ENCODE results near the gene GADL1. TPM values are rescaled to one million over a fixed set of nuclear protein-coding genes. Genes with fewer than 3 reads are reported as not detected.

Gene GADL1
- polyA plus RNA-seq, 3 donors = not detected

- Histone ChIP-seq H3K36me3 (replicated peaks in 1 of 2; ENCODE audit: control insufficient read depth in 1 of 2, insufficient read depth in 2 of 2, low read length in 2 of 2) (no peaks in the 10 kb centered on the region), H4K20me1 (ENCODE audit: insufficient read depth, low read length) (no peaks in the 10 kb centered on the region), H3K27me3 (ENCODE audit: control insufficient read depth in 2 of 2, insufficient read depth in 2 of 2, low read length in 2 of 2) (no peaks in the 10 kb centered on the region), H3K4me2 (replicated peaks; ENCODE audit: extremely low read depth, low read length, poor library complexity, severe bottlenecking) (no peak overlapping the region), H3K9me3 (replicated peaks in 1 of 2; ENCODE audit: control insufficient read depth in 1 of 2, insufficient read depth in 1 of 2, low read length in 2 of 2) (no peaks in the 10 kb centered on the region), H2AFZ (ENCODE audit: insufficient read depth, low read depth, low read length, poor library complexity, severe bottlenecking) (no peak overlapping the region), H3K4me1 (ENCODE audit: control insufficient read depth in 1 of 2, insufficient read depth in 2 of 2, low read length in 2 of 2) (no peaks in the 10 kb centered on the region), H3K27ac (ENCODE audit: low read depth in 1 of 2, low read length in 2 of 2) (no peak overlapping the region), H3K9ac (ENCODE audit: insufficient read depth, low read length, poor library complexity, severe bottlenecking) (no peak overlapping the region), H3K79me2 (ENCODE audit: insufficient read depth, low read length) (no peaks in the 10 kb centered on the region), H3K4me3 (replicated peaks in 1 of 3; ENCODE audit: low read depth in 2 of 3, low read length in 3 of 3) (no peak overlapping the region)
- no peak for DNase-seq
- 94% methylated on average over 2 of the region's 2 CpGs for WGBS (ENCODE audit: insufficient coverage)
- H3K4me3 Mint-ChIP-seq = no peak overlapping the region
- H3K27ac Mint-ChIP-seq = no peak overlapping the region
- intact Hi-C loops (cut with micrococcal nuclease) = no loop called here
- no peaks in the 10 kb centered on the region for H3K36me3 Mint-ChIP-seq
- no peaks in the 10 kb centered on the region for H3K9me3 Mint-ChIP-seq
- H3K4me1 Mint-ChIP-seq = no peaks in the 10 kb centered on the region
- H3K27me3 Mint-ChIP-seq (ENCODE audit: low read depth in 3 of 3) = peaks cover 0 to 2% (median 0%) of the 10 kb centered on the region in 3 donors
- TF ChIP-seq CTCF (IDR thresholded peaks at IDR 0.05) = no peak
Observed at GRCh38 chr3:30864836-30865235, 29.6 kb downstream of the GADL1 start.

- H3K27ac ChIP-seq (ENCODE audit: low read depth in 1 of 2, low read length in 2 of 2) = no peak overlapping the region
- no peak for DNase-seq
- no peak overlapping the region for H3K27ac Mint-ChIP-seq
- H3K79me2 ChIP-seq (ENCODE audit: insufficient read depth, low read length) = no peaks in the 10 kb centered on the region
- H3K4me2 ChIP-seq (replicated peaks; ENCODE audit: extremely low read depth, low read length, poor library complexity, severe bottlenecking) = no peak overlapping the region
- no peaks in the 10 kb centered on the region for H3K4me1 ChIP-seq (ENCODE audit: control insufficient read depth in 1 of 2, insufficient read depth in 2 of 2, low read length in 2 of 2)
- no peaks in the 10 kb centered on the region for H3K36me3 ChIP-seq (replicated peaks in 1 of 2; ENCODE audit: control insufficient read depth in 1 of 2, insufficient read depth in 2 of 2, low read length in 2 of 2)
- WGBS (ENCODE audit: insufficient coverage) = no CpG with 5 or more reads among the region's 5 CpGs
- peaks cover 0 to 2% (median 0%) of the 10 kb centered on the region in 3 donors for H3K27me3 Mint-ChIP-seq (ENCODE audit: low read depth in 3 of 3)
- H2AFZ ChIP-seq (ENCODE audit: insufficient read depth, low read depth, low read length, poor library complexity, severe bottlenecking) = no peak overlapping the region
- H3K9me3 Mint-ChIP-seq = no peaks in the 10 kb centered on the region
- H3K4me3 Mint-ChIP-seq = no peak overlapping the region
- H3K36me3 Mint-ChIP-seq = no peaks in the 10 kb centered on the region
- H3K4me1 Mint-ChIP-seq = no peaks in the 10 kb centered on the region
- H3K27me3 ChIP-seq (ENCODE audit: control insufficient read depth in 2 of 2, insufficient read depth in 2 of 2, low read length in 2 of 2) = no peaks in the 10 kb centered on the region
- no peak for TF ChIP-seq CTCF (IDR thresholded peaks at IDR 0.05)
- no peak overlapping the region for H3K9ac ChIP-seq (ENCODE audit: insufficient read depth, low read length, poor library complexity, severe bottlenecking)
- H3K4me3 ChIP-seq (replicated peaks in 1 of 3; ENCODE audit: low read depth in 2 of 3, low read length in 3 of 3) = no peak overlapping the region
- no peaks in the 10 kb centered on the region for H4K20me1 ChIP-seq (ENCODE audit: insufficient read depth, low read length)
- intact Hi-C loops (cut with micrococcal nuclease) = no loop called here
- no peaks in the 10 kb centered on the region for H3K9me3 ChIP-seq (replicated peaks in 1 of 2; ENCODE audit: control insufficient read depth in 1 of 2, insufficient read depth in 1 of 2, low read length in 2 of 2)
Observed at GRCh38 chr3:30864132-30864531, 30.3 kb downstream of the GADL1 start.

All from CD14-positive monocyte (primary cell).